Measurements from ENCODE around the gene PLEKHG4. TPM values are rescaled to one million over a fixed set of nuclear protein-coding genes. Genes with fewer than 3 reads are reported as not detected.

Gene PLEKHG4
- total and polyA plus RNA-seq, 9 of the 15 experiments (the other 6 are each of a cell fraction or from before 2014, with no cell fraction given): 3.7 to 36.8 (median 17.9) TPM

GRCh38 chr16:67241008-67241900 is 38.1 kb upstream of the PLEKHG4 start (continued):
- TF ChIP-seq SAFB (IDR thresholded peaks at IDR 0.05; ENCODE audit: borderline replicate concordance, low read depth, low read length): no peak
- no peak for TF ChIP-seq ZNF140 (CRISPR knock-in tag; IDR thresholded peaks at IDR 0.05)
- no peak for TF ChIP-seq BRD4 (IDR thresholded peaks at IDR 0.05)
- TF ChIP-seq ARNT (IDR thresholded peaks at IDR 0.05): no peak
- TF ChIP-seq SAP30 (IDR thresholded peaks at IDR 0.05; ENCODE audit: borderline replicate concordance, insufficient read depth, low read depth, low read length, poor library complexity, severe bottlenecking): no peak
- TF ChIP-seq E2F1 (CRISPR knock-in tag; IDR thresholded peaks at IDR 0.05): no peak
- TF ChIP-seq ZNF740 (CRISPR knock-in tag; IDR thresholded peaks at IDR 0.05): no peak
- peak in 1 of 2 experiments; percentile 58; a peak in 1 of 4 replicates for TF ChIP-seq ZNF740 (tag; IDR thresholded peaks at IDR 0.05)
- TF ChIP-seq ZC3H11A (IDR thresholded peaks at IDR 0.05; ENCODE audit: low read depth, low read length): no peak
- TF ChIP-seq HMG20B (CRISPR knock-in tag; IDR thresholded peaks at IDR 0.05): no peak
- TF ChIP-seq RBM15 (IDR thresholded peaks at IDR 0.05; ENCODE audit: insufficient read depth, low read length): no peak
- TF ChIP-seq ZNF766 (CRISPR knock-in tag; conservative IDR thresholded peaks at IDR 0.05): no peak
- no peak for TF ChIP-seq SNAPC5 (CRISPR knock-in tag; IDR thresholded peaks at IDR 0.05)
- no peak for TF ChIP-seq ZNF23 (CRISPR knock-in tag; IDR thresholded peaks at IDR 0.05)
- TF ChIP-seq ZNF77 (CRISPR knock-in tag; IDR thresholded peaks at IDR 0.05): no peak
- TF ChIP-seq TRIM24 (IDR thresholded peaks at IDR 0.05): peak in 1 of 2 experiments; percentile 25; a peak in 1 of 4 replicates
- TF ChIP-seq THRB (CRISPR knock-in tag; conservative IDR thresholded peaks at IDR 0.05): no peak
- no peak for TF ChIP-seq SAFB2 (IDR thresholded peaks at IDR 0.05; ENCODE audit: borderline replicate concordance, low read depth, low read length, severe bottlenecking)
- no peak for TF ChIP-seq GTF2A2 (tag; IDR thresholded peaks at IDR 0.05)
- no peak for TF ChIP-seq PURB (CRISPR knock-in tag; IDR thresholded peaks at IDR 0.05; ENCODE audit: low read depth)
- TF ChIP-seq LCOR (CRISPR knock-in tag; IDR thresholded peaks at IDR 0.05): no peak
- no peak for TF ChIP-seq ZNF280B (CRISPR knock-in tag; IDR thresholded peaks at IDR 0.05)
- TF ChIP-seq DDX20 (tag; IDR thresholded peaks at IDR 0.05; ENCODE audit: low read depth): no peak
- no peak for TF ChIP-seq SNIP1 (IDR thresholded peaks at IDR 0.05; ENCODE audit: low read depth)
